Measurements from ENCODE around the gene ETFB.

Gene ETFB

GRCh38 chr19:51356159-51356801 is 9.9 kb downstream of the ETFB start:
- no peaks in the 10 kb centered on the region for H3K36me3 ChIP-seq (ENCODE audit: control insufficient read depth, insufficient read depth, low read length)
- no peaks in the 10 kb centered on the region for H3K4me1 ChIP-seq (ENCODE audit: control insufficient read depth, insufficient read depth, low read length)
- no peak overlapping the region for H3K9ac ChIP-seq (ENCODE audit: low read length)
- no peak overlapping the region for H3K4me3 ChIP-seq (ENCODE audit: low read length)
- no peaks in the 10 kb centered on the region for H3K9me3 ChIP-seq (ENCODE audit: control insufficient read depth, low read length)
- H3K27me3 ChIP-seq (ENCODE audit: control insufficient read depth, insufficient read depth, low read length), result no peaks in the 10 kb centered on the region

DNA sequence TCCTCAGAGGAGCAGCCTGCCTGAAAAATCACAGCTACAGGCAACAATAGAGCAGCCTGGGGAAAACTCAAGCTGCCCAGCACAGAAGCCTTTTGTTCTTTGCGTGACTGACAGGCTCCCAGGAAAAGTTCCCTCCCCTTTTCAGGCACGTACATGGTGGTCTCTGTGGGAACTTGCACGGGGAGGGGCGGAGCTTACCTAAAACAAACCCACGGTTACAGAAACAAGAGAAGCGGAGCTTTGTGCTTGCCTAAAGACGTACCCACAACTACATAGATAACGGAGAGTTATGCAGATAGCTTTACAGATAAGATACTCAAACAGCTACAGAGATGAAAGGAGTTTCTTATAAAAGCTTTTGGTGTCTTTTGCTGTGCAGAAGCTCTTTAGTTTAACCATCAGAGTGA is 11.4 kb downstream of the ETFB start:
- no peaks in the 10 kb centered on the region for H3K4me1 ChIP-seq (ENCODE audit: control insufficient read depth, insufficient read depth, low read length)
- H3K27me3 ChIP-seq (ENCODE audit: control insufficient read depth, insufficient read depth, low read length), result no peaks in the 10 kb centered on the region
- H3K9me3 ChIP-seq (ENCODE audit: control insufficient read depth, low read length), result no peaks in the 10 kb centered on the region
- H3K36me3 ChIP-seq (ENCODE audit: control insufficient read depth, insufficient read depth, low read length), result no peaks in the 10 kb centered on the region
- no peak overlapping the region for H3K9ac ChIP-seq (ENCODE audit: low read length)
- H3K4me3 ChIP-seq (ENCODE audit: low read length), result no peak overlapping the region

- no peaks in the 10 kb centered on the region for H3K27me3 ChIP-seq (ENCODE audit: control insufficient read depth, insufficient read depth, low read length)
- no peak overlapping the region for H3K4me3 ChIP-seq (ENCODE audit: low read length)
- H3K9me3 ChIP-seq (ENCODE audit: control insufficient read depth, low read length), result no peaks in the 10 kb centered on the region
- H3K4me1 ChIP-seq (ENCODE audit: control insufficient read depth, insufficient read depth, low read length), result no peaks in the 10 kb centered on the region
- no peaks in the 10 kb centered on the region for H3K36me3 ChIP-seq (ENCODE audit: control insufficient read depth, insufficient read depth, low read length)
- H3K9ac ChIP-seq (ENCODE audit: low read length), result no peak overlapping the region
Observed at GRCh38 chr19:51354103-51354741, 12.0 kb downstream of the ETFB start.

- no peaks in the 10 kb centered on the region for H3K9me3 ChIP-seq (ENCODE audit: control insufficient read depth, low read length)
- no peaks in the 10 kb centered on the region for H3K4me1 ChIP-seq (ENCODE audit: control insufficient read depth, insufficient read depth, low read length)
- H3K9ac ChIP-seq (ENCODE audit: low read length), result no peak overlapping the region
- H3K27me3 ChIP-seq (ENCODE audit: control insufficient read depth, insufficient read depth, low read length), result no peaks in the 10 kb centered on the region
- no peak overlapping the region for H3K4me3 ChIP-seq (ENCODE audit: low read length)
- H3K36me3 ChIP-seq (ENCODE audit: control insufficient read depth, insufficient read depth, low read length), result no peaks in the 10 kb centered on the region
Observed at GRCh38 chr19:51352783-51353360, 13.3 kb downstream of the ETFB start.

GRCh38 chr19:51351266-51351990 is 14.8 kb downstream of the ETFB start:
- H3K36me3 ChIP-seq (ENCODE audit: control insufficient read depth, insufficient read depth, low read length), result no peaks in the 10 kb centered on the region
- H3K9ac ChIP-seq (ENCODE audit: low read length), result no peak overlapping the region
- no peaks in the 10 kb centered on the region for H3K9me3 ChIP-seq (ENCODE audit: control insufficient read depth, low read length)
- no peaks in the 10 kb centered on the region for H3K27me3 ChIP-seq (ENCODE audit: control insufficient read depth, insufficient read depth, low read length)
- no peak overlapping the region for H3K4me3 ChIP-seq (ENCODE audit: low read length)
- H3K4me1 ChIP-seq (ENCODE audit: control insufficient read depth, insufficient read depth, low read length), result no peaks in the 10 kb centered on the region

GRCh38 chr19:51347209-51347928 is 18.8 kb downstream of the ETFB start:
- Histone ChIP-seq H3K4me3 (ENCODE audit: low read length) (no peak overlapping the region), H3K9me3 (ENCODE audit: control insufficient read depth, low read length) (no peaks in the 10 kb centered on the region), H3K27me3 (ENCODE audit: control insufficient read depth, insufficient read depth, low read length) (no peaks in the 10 kb centered on the region), H3K9ac (ENCODE audit: low read length) (no peak overlapping the region), H3K4me1 (ENCODE audit: control insufficient read depth, insufficient read depth, low read length) (no peaks in the 10 kb centered on the region), H3K36me3 (ENCODE audit: control insufficient read depth, insufficient read depth, low read length) (no peaks in the 10 kb centered on the region)

- no peaks in the 10 kb centered on the region for H3K36me3 ChIP-seq (ENCODE audit: control insufficient read depth, insufficient read depth, low read length)
- no peaks in the 10 kb centered on the region for H3K27me3 ChIP-seq (ENCODE audit: control insufficient read depth, insufficient read depth, low read length)
- H3K4me3 ChIP-seq (ENCODE audit: low read length), result no peak overlapping the region
- no peaks in the 10 kb centered on the region for H3K4me1 ChIP-seq (ENCODE audit: control insufficient read depth, insufficient read depth, low read length)
- H3K9ac ChIP-seq (ENCODE audit: low read length), result no peak overlapping the region
- no peaks in the 10 kb centered on the region for H3K9me3 ChIP-seq (ENCODE audit: control insufficient read depth, low read length)
Observed at GRCh38 chr19:51346742-51347141, 19.4 kb downstream of the ETFB start.

GRCh38 chr19:51345076-51345620 is 21.0 kb downstream of the ETFB start:
- peaks cover 6% of the 10 kb centered on the region for H3K27me3 ChIP-seq (ENCODE audit: control insufficient read depth, insufficient read depth, low read length)
- H3K4me1 ChIP-seq (ENCODE audit: control insufficient read depth, insufficient read depth, low read length), result peaks cover 4% of the 10 kb centered on the region
- H3K9me3 ChIP-seq (ENCODE audit: control insufficient read depth, low read length), result no peaks in the 10 kb centered on the region
- H3K9ac ChIP-seq (ENCODE audit: low read length), result no peak overlapping the region
- H3K4me3 ChIP-seq (ENCODE audit: low read length), result no peak overlapping the region
- H3K36me3 ChIP-seq (ENCODE audit: control insufficient read depth, insufficient read depth, low read length), result no peaks in the 10 kb centered on the region

DNA sequence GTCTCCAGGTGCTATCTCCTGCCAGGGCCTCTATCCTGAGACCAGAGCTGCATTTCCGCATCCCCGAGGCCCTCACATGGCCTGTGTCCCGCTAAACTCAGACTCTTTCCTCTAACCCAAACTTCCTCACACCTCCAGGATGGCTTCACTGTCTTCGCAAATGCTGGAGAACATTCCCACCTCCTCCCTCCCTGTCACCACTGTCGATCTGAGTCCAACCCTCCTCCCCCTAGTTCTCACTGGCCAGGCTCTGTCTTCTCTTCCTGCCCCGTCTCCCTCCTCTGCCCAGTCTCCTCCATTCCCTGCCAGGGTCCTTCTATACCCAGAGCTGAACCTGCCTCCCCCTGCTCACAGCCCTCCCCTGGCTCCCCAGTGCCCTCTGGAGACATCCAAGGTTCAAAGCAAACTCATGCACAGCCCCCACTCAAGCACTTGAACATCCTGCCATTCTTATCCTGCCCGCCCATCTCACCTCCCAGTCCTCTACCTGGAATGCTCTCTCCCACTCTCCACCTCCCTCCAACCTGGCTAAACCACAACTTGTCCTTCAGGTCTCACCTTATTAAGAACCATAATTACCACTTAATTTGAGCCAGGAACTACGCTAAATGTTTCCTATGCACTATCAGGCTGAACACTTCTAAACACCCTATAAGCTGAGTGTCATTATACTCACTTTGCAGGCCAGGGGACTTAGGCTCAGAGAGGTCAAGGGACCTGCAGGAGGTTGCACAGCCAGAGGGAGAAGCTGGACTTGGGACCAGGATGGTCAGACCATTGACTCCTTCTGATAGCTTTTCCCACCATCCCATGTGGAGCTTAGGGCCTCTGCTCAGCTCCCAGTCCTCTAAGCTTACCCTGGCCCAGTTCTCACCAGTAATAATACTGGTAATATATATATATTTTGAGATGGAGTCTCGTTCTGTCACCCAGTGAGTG is 23.3 kb downstream of the ETFB start:
- Histone ChIP-seq H3K4me1 (ENCODE audit: control insufficient read depth, insufficient read depth, low read length) (peaks cover 8% of the 10 kb centered on the region), H3K27me3 (ENCODE audit: control insufficient read depth, insufficient read depth, low read length) (peaks cover 6% of the 10 kb centered on the region), H3K9me3 (ENCODE audit: control insufficient read depth, low read length) (no peaks in the 10 kb centered on the region), H3K4me3 (ENCODE audit: low read length) (no peak overlapping the region), H3K9ac (ENCODE audit: low read length) (no peak overlapping the region), H3K36me3 (ENCODE audit: control insufficient read depth, insufficient read depth, low read length) (no peaks in the 10 kb centered on the region)

GRCh38 chr19:51341976-51342580 is 24.1 kb downstream of the ETFB start, which contains the start of gene VSIG10L:
Gene VSIG10L (minus strand): TSS chr19:51342139. CDS start chr19:51342124, 15 bp downstream.
- H3K9me3 ChIP-seq (ENCODE audit: control insufficient read depth, low read length), result no peaks in the 10 kb centered on the region
- no peak within 1 kb of the TSS for H3K4me3 ChIP-seq (ENCODE audit: low read length)
- H3K9ac ChIP-seq (ENCODE audit: low read length), result no peak within 1 kb of the TSS
- no peaks in the 10 kb centered on the region for H3K36me3 ChIP-seq (ENCODE audit: control insufficient read depth, insufficient read depth, low read length)
- peaks cover 6% of the 10 kb centered on the region for H3K27me3 ChIP-seq (ENCODE audit: control insufficient read depth, insufficient read depth, low read length)
- H3K4me1 ChIP-seq (ENCODE audit: control insufficient read depth, insufficient read depth, low read length), result peaks cover 8% of the 10 kb centered on the region

All from mucosa of stomach (tissue), 1 donor.